Fibroblast of villous mesenchyme (primary cell): Measurements from ENCODE around the gene MALSU1. TPM values are rescaled to one million over a fixed set of nuclear protein-coding genes. Genes with fewer than 3 reads are reported as not detected.

Source experiments
- DNase-seq: peaks from one replicate; pipeline ENCODE4 v3.0.0-alpha.2; 2010; ENCODE audit warnings: low read depth
- H3K4me3 ChIP-seq: 2 replicates; pipeline ENCODE4 v1.5.1; 2011; ENCODE audit warnings: low read depth, mild to moderate bottlenecking, low read length
- total RNA-seq: library from RNA; depleted of rRNA; stranded (reverse); fragments of >200 nt; gene quantifications from 2 replicates; pipeline ENCODE4 v1.2.3, GENCODE V29; 2012
- TF ChIP-seq, protein P1 (sequence below): IDR thresholded peaks from 2 replicates; pipeline ENCODE4 v1.5.1; 2012; ENCODE audit warnings: low read depth, mild to moderate bottlenecking, low read length; ENCODE audit not compliant: insufficient read depth

Gene MALSU1
- total RNA-seq, 1 donor: 60.0 TPM

DNA sequence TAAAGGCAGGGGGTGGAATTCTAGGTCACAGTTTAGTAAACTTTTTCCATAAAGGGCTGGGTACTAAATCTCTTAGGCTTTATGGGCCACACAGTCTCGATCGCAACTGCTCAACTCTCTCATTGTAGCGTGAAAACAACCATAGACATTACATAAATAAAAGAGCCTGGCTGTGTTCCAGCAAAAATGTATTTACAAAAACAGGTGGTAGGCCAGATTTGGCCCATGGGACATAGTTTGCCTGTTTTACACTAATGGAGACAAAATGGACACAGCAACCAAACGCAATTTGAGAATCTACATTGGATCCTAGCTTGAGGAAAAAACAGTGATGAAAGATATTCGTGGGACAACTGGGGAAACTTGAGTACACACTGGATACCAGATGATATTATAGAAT lies 23.2 kb upstream of the MALSU1 start:
- DNase-seq: no peak

DNA sequence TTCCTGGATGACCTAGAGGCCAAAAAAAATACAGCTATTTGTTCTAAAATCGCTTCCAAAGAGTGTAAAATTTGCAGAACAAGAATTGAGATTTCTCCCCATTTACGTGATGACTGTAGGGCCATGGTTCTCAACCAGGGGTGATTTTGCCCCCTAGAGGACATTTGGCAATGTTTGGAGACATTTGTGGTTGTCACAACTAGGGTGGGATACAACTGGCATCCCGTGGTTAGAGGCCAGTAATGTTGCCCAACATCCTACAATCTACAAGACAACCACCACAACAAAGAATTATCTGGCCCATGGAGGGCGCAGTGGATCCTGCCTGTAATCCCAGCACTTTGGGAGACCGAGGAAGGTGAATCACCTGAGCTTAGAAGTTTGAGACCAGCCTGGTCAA lies 22.8 kb upstream of the MALSU1 start:
- TF ChIP-seq, protein P1, sequence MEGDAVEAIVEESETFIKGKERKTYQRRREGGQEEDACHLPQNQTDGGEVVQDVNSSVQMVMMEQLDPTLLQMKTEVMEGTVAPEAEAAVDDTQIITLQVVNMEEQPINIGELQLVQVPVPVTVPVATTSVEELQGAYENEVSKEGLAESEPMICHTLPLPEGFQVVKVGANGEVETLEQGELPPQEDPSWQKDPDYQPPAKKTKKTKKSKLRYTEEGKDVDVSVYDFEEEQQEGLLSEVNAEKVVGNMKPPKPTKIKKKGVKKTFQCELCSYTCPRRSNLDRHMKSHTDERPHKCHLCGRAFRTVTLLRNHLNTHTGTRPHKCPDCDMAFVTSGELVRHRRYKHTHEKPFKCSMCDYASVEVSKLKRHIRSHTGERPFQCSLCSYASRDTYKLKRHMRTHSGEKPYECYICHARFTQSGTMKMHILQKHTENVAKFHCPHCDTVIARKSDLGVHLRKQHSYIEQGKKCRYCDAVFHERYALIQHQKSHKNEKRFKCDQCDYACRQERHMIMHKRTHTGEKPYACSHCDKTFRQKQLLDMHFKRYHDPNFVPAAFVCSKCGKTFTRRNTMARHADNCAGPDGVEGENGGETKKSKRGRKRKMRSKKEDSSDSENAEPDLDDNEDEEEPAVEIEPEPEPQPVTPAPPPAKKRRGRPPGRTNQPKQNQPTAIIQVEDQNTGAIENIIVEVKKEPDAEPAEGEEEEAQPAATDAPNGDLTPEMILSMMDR: peak; percentile 6
- no peak overlapping the region for H3K4me3 ChIP-seq
- no peak for DNase-seq

More for the DNA sequence above, 23.2 kb upstream of the MALSU1 start:
- H3K4me3 ChIP-seq: no peak overlapping the region
- TF ChIP-seq, protein P1: no peak

DNA sequence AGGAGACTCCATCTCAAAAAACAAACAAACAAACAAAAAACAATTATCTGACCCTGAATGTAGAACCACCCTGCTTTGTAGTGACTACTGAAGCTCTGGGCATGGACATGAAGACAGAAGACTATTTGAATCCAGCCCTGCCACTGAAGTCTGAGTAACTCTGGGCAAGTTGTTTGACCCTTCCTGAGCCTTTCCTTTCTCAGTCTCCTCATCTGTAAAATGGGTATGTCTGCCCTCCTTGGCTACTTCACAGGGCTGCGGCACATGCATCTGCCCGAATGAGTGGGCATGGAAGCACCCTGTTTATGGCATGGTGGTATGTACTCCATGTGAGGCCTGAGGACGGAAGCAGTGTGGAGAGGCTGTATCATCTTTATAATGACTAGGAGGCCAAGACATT lies 22.2 kb upstream of the MALSU1 start:
- no peak overlapping the region for H3K4me3 ChIP-seq
- no peak for DNase-seq
- TF ChIP-seq, protein P1: no peak

DNA sequence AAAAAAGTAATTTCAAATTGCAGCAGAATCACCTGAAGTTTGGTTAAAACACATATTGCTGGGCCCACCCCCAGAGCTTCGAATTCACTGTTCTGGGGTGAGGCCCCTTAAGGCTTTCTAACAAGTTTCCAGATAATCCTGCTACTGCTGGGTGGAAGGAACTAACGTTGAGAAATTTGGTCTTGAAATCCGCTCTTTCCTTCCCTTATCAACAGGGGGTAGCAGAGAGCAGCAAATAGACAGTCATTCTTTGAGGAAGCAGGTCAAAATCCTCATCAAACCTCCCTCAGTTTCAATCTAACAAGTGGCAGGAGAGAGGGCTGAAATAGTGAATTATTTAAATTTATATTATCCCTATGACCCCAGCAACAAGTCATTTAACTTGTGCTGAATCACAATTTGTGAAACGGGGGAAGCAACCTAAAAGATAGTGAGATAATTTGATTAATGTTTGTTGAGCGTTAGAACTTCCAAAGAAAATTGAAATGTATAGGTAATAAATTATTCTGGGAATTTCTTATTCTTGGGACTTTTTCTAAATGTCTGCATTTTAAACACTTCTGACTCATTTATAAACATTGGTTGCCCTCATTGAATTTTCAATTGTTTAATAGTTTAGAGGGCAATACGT lies 21.7 kb upstream of the MALSU1 start:
- TF ChIP-seq, protein P1: peak; percentile 93
- peak; percentile 75 for DNase-seq
- no peak overlapping the region for H3K4me3 ChIP-seq

DNA sequence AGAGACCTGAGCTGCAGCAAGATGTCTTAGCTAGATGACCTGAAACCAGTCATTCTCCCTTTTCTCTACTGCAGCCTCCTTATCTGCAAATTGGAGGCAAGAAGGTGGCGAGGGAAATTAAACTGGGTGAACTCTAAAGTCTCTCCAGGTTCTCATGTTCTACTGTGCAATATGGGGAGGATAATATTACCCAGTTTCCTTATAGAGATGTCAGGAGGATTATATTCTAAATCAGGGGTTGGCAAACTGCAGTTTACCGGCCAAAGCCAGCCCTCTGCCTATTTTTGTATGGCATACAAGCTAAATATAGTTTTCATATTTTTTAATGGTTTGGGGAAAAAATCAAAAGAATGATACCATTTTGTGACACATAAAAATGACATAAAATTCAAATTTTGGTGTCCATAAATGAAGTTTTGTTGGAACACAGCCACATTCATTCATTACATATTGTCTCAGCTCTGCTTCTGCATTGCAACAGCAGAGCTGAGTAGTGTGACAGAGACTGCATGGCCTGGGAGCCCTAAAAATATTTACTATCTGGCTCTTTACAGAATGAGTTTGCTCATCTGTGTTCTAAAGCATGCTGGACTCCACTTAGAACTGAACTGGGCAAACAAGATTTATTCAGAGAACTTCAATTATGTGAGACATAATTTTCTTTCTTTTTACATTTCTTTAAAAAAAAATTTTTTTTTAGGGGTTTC lies 19.2 kb upstream of the MALSU1 start:
- DNase-seq: no peak
- TF ChIP-seq, protein P1: no peak

DNA sequence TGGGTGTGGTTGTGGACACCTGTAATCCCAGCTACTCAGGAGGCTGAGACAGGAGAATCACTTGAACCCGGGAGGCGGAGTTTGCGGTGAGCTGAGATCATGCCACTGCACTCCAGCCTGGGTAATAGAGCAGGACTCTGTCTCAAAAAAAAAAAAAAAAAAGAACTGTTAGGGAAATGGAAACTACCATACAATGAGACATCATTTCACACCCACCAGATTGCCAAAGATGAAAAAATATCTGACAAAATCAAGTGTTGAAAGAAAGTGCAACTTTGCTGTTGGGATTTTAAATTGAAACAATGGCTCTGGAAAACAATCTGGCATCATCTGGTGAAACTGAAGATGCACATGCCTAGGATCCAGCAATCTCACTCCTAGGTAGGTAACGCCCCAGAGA lies 16.1 kb upstream of the MALSU1 start:
- DNase-seq: no peak
- no peak overlapping the region for H3K4me3 ChIP-seq
- TF ChIP-seq, protein P1: no peak

More for the DNA sequence above, 19.2 kb upstream of the MALSU1 start:
- H3K4me3 ChIP-seq: no peak overlapping the region
